Smooth muscle cell (in vitro differentiated cells): ENCODE results near the gene NDOR1. TPM values are rescaled to one million over a fixed set of nuclear protein-coding genes. Genes with fewer than 3 reads are reported as not detected.

ENCODE experiments used
- DNase-seq: peaks from one replicate; lab custom pipeline; 2025; ENCODE audit not compliant: unreplicated experiment; lab: John Stamatoyannopoulos, UW
- H2AFZ ChIP-seq: fragments of 200-600 bp; sonication (generic); 2 replicates; pipeline ENCODE4 v1.6.0; 2016; ENCODE audit warnings: antibody characterized with exemption, low read depth, mild to moderate bottlenecking
- H3F3A ChIP-seq: fragments of 200-600 bp; sonication (generic); 2 replicates; pipeline ENCODE4 v1.6.0; 2017; ENCODE audit warnings: antibody characterized with exemption, low read depth
- H3K27ac ChIP-seq: fragments of 200-600 bp; sonication (generic); 2 replicates; pipeline ENCODE4 v1.5.1; 2016; ENCODE audit warnings: low read depth, mild to moderate bottlenecking
- H3K27me3 ChIP-seq: fragments of 200-600 bp; sonication (generic); 2 replicates; pipeline ENCODE4 v1.6.1; 2016; ENCODE audit warnings: low read depth, mild to moderate bottlenecking
- H3K36me3 ChIP-seq: fragments of 200-600 bp; sonication (generic); 2 replicates; pipeline ENCODE4 v1.5.1; 2016; ENCODE audit warnings: low read depth
- H3K4me1 ChIP-seq: fragments of 200-600 bp; sonication (generic); 2 replicates; pipeline ENCODE4 v1.5.1; 2016; ENCODE audit warnings: low read depth
- H3K4me2 ChIP-seq: fragments of 200-600 bp; sonication (generic); 2 replicates; pipeline ENCODE4 v1.6.0; 2016; ENCODE audit warnings: mild to moderate bottlenecking
- H3K4me3 ChIP-seq: fragments of 200-600 bp; sonication (generic); 2 replicates; pipeline ENCODE4 v1.5.1; 2016; ENCODE audit warnings: mild to moderate bottlenecking
- H3K79me2 ChIP-seq: fragments of 200-600 bp; sonication (generic); 2 replicates; pipeline ENCODE4 v1.6.0; 2016; ENCODE audit warnings: low read depth, mild to moderate bottlenecking
- H3K9ac ChIP-seq: fragments of 200-600 bp; sonication (generic); 2 replicates; pipeline ENCODE4 v1.6.0; 2016; ENCODE audit warnings: low read depth
- H3K9me3 ChIP-seq: fragments of 200-600 bp; sonication (generic); replicated peaks from 2 replicates; pipeline ENCODE4 v1.5.1; 2016; ENCODE audit warnings: low read depth
- H4K20me1 ChIP-seq: fragments of 200-600 bp; sonication (generic); 2 replicates; pipeline ENCODE4 v1.6.0; 2016; ENCODE audit warnings: low read depth
- CTCF ChIP-seq: fragments of 200-600 bp; sonication (generic); IDR thresholded peaks from 2 replicates; pipeline ENCODE4 v1.5.1; 2017; ENCODE audit warnings: borderline replicate concordance, mild to moderate bottlenecking, antibody characterized with exemption; ENCODE audit not compliant: insufficient read depth, poor library complexity, severe bottlenecking
- WGBS: methylation state at CpG from one replicate; pipeline ENCODE4 v1.1.7; 2016; ENCODE audit warnings: low lambda C conversion rate; 5-methylcytosine and 5-hydroxymethylcytosine counted together
- polyA plus RNA-seq: library from polyadenylated mRNA; unstranded; fragments of >200 nt; fragmentation: Nextera tagmentation; extraction: Ambion mirVana; gene quantifications from 2 replicates; pipeline ENCODE4 v1.2.1, GENCODE V29; 2016
- total RNA-seq: library from RNA; depleted of rRNA; stranded (reverse); fragments of >200 nt; gene quantifications from 2 replicates; pipeline ENCODE4 v1.2.3, GENCODE V29; 2014

NDOR1 gene
- total and polyA plus RNA-seq, 2 experiments from 2014 or later: 6.5 to 7.7 TPM

- Histone ChIP-seq H4K20me1 (no peaks in the 10 kb centered on the region), H3K36me3 (no peaks in the 10 kb centered on the region), H3K4me3 (no peak overlapping the region), H3K79me2 (no peaks in the 10 kb centered on the region), H3K4me1 (no peaks in the 10 kb centered on the region), H3K4me2 (no peak overlapping the region), H3K9me3 (no peaks in the 10 kb centered on the region), H3F3A (no peaks in the 10 kb centered on the region), H2AFZ (no peak overlapping the region), H3K27ac (no peak overlapping the region), H3K9ac (no peak overlapping the region), H3K27me3 (peaks cover 82% of the 10 kb centered on the region)
- TF ChIP-seq CTCF: no peak
- DNase-seq: no peak
- 64% methylated on average over 3 of the region's 4 CpGs for WGBS
These were observed 46.9 kb upstream of the NDOR1 start for GRCh38 chr9:137158625-137159024.

GRCh38 chr9:137159105-137160053 lies 46.1 kb upstream of the NDOR1 start:
- 65% methylated on average over 14 of the region's 14 CpGs for WGBS
- no peak overlapping the region for H3K27ac ChIP-seq
- TF ChIP-seq CTCF: no peak
- H3K4me1 ChIP-seq: no peaks in the 10 kb centered on the region
- no peak overlapping the region for H3K4me2 ChIP-seq
- no peak overlapping the region for H3K9ac ChIP-seq
- no peaks in the 10 kb centered on the region for H3F3A ChIP-seq
- no peaks in the 10 kb centered on the region for H3K79me2 ChIP-seq
- H3K4me3 ChIP-seq: no peak overlapping the region
- H2AFZ ChIP-seq: no peak overlapping the region
- H3K27me3 ChIP-seq: peaks cover 90% of the 10 kb centered on the region
- DNase-seq: no peak
- no peaks in the 10 kb centered on the region for H4K20me1 ChIP-seq
- H3K9me3 ChIP-seq: no peaks in the 10 kb centered on the region
- no peaks in the 10 kb centered on the region for H3K36me3 ChIP-seq

- Histone ChIP-seq H4K20me1 (no peaks in the 10 kb centered on the region), H3K4me1 (no peaks in the 10 kb centered on the region), H2AFZ (no peak overlapping the region), H3K9me3 (no peaks in the 10 kb centered on the region), H3K27me3 (peaks cover 97% of the 10 kb centered on the region), H3K36me3 (no peaks in the 10 kb centered on the region), H3K4me2 (no peak overlapping the region), H3K27ac (no peak overlapping the region), H3F3A (no peaks in the 10 kb centered on the region), H3K79me2 (no peaks in the 10 kb centered on the region), H3K4me3 (no peak overlapping the region), H3K9ac (no peak overlapping the region)
- DNase-seq: no peak
- no peak for TF ChIP-seq CTCF
- WGBS: 84% methylated on average over 17 of the region's 17 CpGs
These were observed 45.5 kb upstream of the NDOR1 start for GRCh38 chr9:137160054-137160425.
